OCI-LY7 (cell line): ENCODE measurements around the gene GPHN.

Experiments used
- CTCF ChIP-seq: fragments of 200-600 bp; sonication (generic); conservative IDR thresholded peaks from 2 replicates; pipeline ENCODE4 v1.5.1; 2014; ENCODE audit warnings: mild to moderate bottlenecking, antibody characterized with exemption, low read length, moderate library complexity, mixed read lengths
- EZH2phosphoT487 ChIP-seq: fragments of 200-600 bp; sonication (generic); IDR thresholded peaks from 2 replicates; pipeline ENCODE4 v1.6.1; 2018; ENCODE audit warnings: low read depth, borderline replicate concordance, mild to moderate bottlenecking, mixed run types, antibody characterized with exemption, low read length, moderate library complexity, mixed read lengths

DNA sequence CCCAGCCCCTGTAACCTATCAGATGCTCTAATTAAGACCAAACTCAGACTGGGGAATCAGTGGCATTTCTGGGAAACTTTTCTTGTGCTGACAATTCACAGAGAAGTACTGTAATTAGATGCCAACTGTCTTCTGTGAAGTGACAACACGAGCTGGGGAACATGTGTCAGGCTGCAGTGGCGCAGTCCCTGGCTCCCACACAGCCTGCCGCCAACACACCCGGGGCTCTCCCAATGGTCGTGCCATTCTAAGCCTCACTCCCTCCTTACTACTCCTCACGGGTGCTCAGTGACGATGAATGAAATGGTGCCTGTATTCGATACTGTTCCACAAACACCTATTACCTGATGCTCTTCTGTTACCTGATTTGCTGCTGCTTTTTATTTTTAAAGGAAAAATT is 699.9 kb downstream of the GPHN start:
- no peak for TF ChIP-seq CTCF
- TF ChIP-seq EZH2phosphoT487 = no peak
